ENCODE results near the gene EMP2. TPM values are rescaled to one million over a fixed set of nuclear protein-coding genes. Genes with fewer than 3 reads are reported as not detected.

Gene EMP2
- total RNA-seq, 5 donors from 2014 or later (not counting 1 experiment from before 2014, with no cell fraction given), result 0.30 to 0.98 (median 0.61) TPM; not detected in 2

DNA sequence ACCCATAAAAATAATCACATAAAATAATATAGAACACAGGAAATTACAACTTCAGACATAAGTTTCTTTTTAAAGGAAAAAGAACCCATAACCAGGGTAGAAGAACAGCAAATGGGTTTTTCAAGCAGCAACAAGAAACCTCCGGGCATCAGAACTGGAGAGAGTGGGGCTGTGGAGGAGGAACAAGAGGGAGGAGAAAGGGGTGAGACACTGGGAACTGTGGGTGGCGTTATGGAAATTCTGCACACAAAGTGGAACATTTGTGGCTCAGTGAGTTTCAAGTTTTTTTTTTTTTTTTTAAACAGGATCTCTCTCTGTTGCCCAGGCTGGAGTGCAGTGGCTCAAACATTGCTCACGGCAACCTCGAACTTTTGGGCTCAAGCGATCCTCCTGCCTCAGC, 22.6 kb downstream of the EMP2 start:
- POLR2A ChIA-PET, result no interaction called here
- CTCF ChIA-PET, result no interaction called here
- H3K27ac Mint-ChIP-seq, result no peak overlapping the region
- no peak overlapping the region for H3K27ac ChIP-seq (ENCODE audit: low read length)
- peaks cover 0 to 23% of the 10 kb centered on the region in 2 experiments for H3K27me3 ChIP-seq (replicated peaks in 1 of 2; ENCODE audit: control insufficient read depth in 2 of 2, extremely low read depth in 1 of 2, insufficient read depth in 2 of 2, low read length in 1 of 2)
- DNase-seq (no peak), ATAC-seq (replicated peaks in 1 of 4) (no peak)
- WGBS (ENCODE audit: insufficient coverage), result 47% methylated on average over 3 of the region's 5 CpGs
- no peak overlapping the region for H3K4me3 ChIP-seq (ENCODE audit: control insufficient read depth in 1 of 2, extremely low read depth in 1 of 2, low read length in 1 of 2)
- peaks cover 8 to 11% (median 9%) of the 10 kb centered on the region in 3 donors for H3K4me1 Mint-ChIP-seq
- H3K9me3 Mint-ChIP-seq, result peaks cover 4 to 13% (median 9%) of the 10 kb centered on the region in 3 donors
- H3K9me3 ChIP-seq, result no peaks in the 10 kb centered on the region
- no peaks in the 10 kb centered on the region for H3K36me3 ChIP-seq (ENCODE audit: control insufficient read depth in 2 of 2, extremely low read depth in 1 of 2, insufficient read depth in 1 of 2, low read length in 1 of 2)
- H3K27me3 Mint-ChIP-seq, result peaks cover 30 to 32% of the 10 kb centered on the region in 2 donors
- H3K4me1 ChIP-seq (ENCODE audit: control insufficient read depth in 1 of 2, extremely low read depth in 1 of 2, insufficient read depth in 2 of 2, low read length in 2 of 2), result no peaks in the 10 kb centered on the region
- no peaks in the 10 kb centered on the region for H3K36me3 Mint-ChIP-seq
- H3K4me3 Mint-ChIP-seq, result no peak overlapping the region

DNA sequence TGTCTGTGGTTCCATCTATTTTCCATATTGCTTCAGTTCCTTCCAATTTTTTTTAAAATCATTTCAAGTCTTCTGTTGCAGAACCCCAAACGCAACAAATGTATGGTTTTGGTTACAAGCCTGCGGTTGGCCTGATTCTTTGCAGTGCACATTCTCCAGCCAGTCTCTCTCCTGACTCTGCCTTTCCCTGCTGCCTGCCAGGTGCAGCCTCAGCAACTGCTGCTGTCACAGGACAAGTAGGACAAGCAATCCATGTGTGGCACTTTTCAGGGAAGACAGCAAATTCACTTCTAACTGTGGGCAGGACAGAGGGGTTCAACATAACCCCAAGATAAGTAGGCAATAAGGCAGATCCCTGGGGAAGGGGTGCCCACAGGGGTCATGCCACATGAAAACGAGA, 24.2 kb downstream of the EMP2 start:
- no peak overlapping the region for H3K27ac Mint-ChIP-seq
- H3K36me3 ChIP-seq (ENCODE audit: control insufficient read depth in 2 of 2, extremely low read depth in 1 of 2, insufficient read depth in 1 of 2, low read length in 1 of 2), result no peaks in the 10 kb centered on the region

DNA sequence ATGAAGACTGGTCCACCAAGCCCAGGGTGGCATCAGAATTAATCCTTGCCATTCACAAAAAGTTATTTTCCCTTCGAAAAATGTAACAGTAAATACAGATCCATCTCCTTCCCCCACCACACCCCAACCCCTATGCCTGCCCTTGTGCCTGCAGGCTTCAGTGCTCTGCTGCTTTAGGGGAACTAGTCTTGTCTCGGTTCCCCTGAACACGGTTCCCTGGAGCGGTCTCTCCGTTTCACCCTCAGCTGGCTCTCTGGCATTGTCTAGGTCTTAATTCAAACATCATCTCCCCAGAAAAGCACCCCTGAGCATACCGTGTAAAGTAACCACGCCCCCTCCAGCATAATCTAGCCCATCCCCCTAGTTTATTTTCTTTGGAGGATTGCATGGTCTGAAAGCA, 25.8 kb downstream of the EMP2 start:
- no peak for ATAC-seq (replicated peaks in 1 of 4)
- no peak overlapping the region for H3K4me3 Mint-ChIP-seq
- Histone ChIP-seq H3K4me3 (ENCODE audit: control insufficient read depth in 1 of 2, extremely low read depth in 1 of 2, low read length in 1 of 2) (no peak overlapping the region), H3K4me1 (ENCODE audit: control insufficient read depth in 1 of 2, extremely low read depth in 1 of 2, insufficient read depth in 2 of 2, low read length in 2 of 2) (no peaks in the 10 kb centered on the region), H3K27me3 (replicated peaks in 1 of 2; ENCODE audit: control insufficient read depth in 2 of 2, extremely low read depth in 1 of 2, insufficient read depth in 2 of 2, low read length in 1 of 2) (peaks cover 0 to 20% of the 10 kb centered on the region in 2 experiments), H3K9me3 (no peaks in the 10 kb centered on the region), H3K27ac (ENCODE audit: low read length) (no peak overlapping the region), H3K36me3 (ENCODE audit: control insufficient read depth in 2 of 2, extremely low read depth in 1 of 2, insufficient read depth in 1 of 2, low read length in 1 of 2) (no peaks in the 10 kb centered on the region)
- peaks cover 19 to 22% of the 10 kb centered on the region in 2 donors for H3K27me3 Mint-ChIP-seq
- H3K27ac Mint-ChIP-seq, result no peak overlapping the region
- no peaks in the 10 kb centered on the region for H3K36me3 Mint-ChIP-seq
- ChIA-PET POLR2A (no interaction called here), CTCF (interaction anchor here in 1 of 2 donors (0.6 kb wide), 1 partner anchor 286 kb away, joined by 3 read pairs; no protein-coding TSS in a partner anchor)
- H3K4me1 Mint-ChIP-seq, result peaks cover 11 to 12% (median 12%) of the 10 kb centered on the region in 3 donors
- no peak for DNase-seq
- WGBS (ENCODE audit: insufficient coverage), result 65% methylated on average over 3 of the region's 7 CpGs
- H3K9me3 Mint-ChIP-seq, result peaks cover 0 to 6% (median 3%) of the 10 kb centered on the region in 3 donors

More for the DNA sequence above, 24.2 kb downstream of the EMP2 start:
- Mint-ChIP-seq H3K4me3 (no peak overlapping the region), H3K9me3 (peaks cover 3 to 6% (median 4%) of the 10 kb centered on the region in 3 donors), H3K27me3 (peaks cover 29 to 32% of the 10 kb centered on the region in 2 donors), H3K4me1 (peaks cover 11 to 12% (median 12%) of the 10 kb centered on the region in 3 donors), H3K36me3 (no peaks in the 10 kb centered on the region)
- Histone ChIP-seq H3K27me3 (replicated peaks in 1 of 2; ENCODE audit: control insufficient read depth in 2 of 2, extremely low read depth in 1 of 2, insufficient read depth in 2 of 2, low read length in 1 of 2) (peaks cover 0 to 23% of the 10 kb centered on the region in 2 experiments), H3K4me1 (ENCODE audit: control insufficient read depth in 1 of 2, extremely low read depth in 1 of 2, insufficient read depth in 2 of 2, low read length in 2 of 2) (no peaks in the 10 kb centered on the region), H3K27ac (ENCODE audit: low read length) (no peak overlapping the region), H3K9me3 (no peaks in the 10 kb centered on the region), H3K4me3 (ENCODE audit: control insufficient read depth in 1 of 2, extremely low read depth in 1 of 2, low read length in 1 of 2) (no peak overlapping the region)
- POLR2A ChIA-PET, result no interaction called here
- WGBS (ENCODE audit: insufficient coverage), result 78% methylated on average over 3 of the region's 3 CpGs
- ATAC-seq (replicated peaks in 1 of 4) (no peak), DNase-seq (no peak)
- CTCF ChIA-PET, result no interaction called here

DNA sequence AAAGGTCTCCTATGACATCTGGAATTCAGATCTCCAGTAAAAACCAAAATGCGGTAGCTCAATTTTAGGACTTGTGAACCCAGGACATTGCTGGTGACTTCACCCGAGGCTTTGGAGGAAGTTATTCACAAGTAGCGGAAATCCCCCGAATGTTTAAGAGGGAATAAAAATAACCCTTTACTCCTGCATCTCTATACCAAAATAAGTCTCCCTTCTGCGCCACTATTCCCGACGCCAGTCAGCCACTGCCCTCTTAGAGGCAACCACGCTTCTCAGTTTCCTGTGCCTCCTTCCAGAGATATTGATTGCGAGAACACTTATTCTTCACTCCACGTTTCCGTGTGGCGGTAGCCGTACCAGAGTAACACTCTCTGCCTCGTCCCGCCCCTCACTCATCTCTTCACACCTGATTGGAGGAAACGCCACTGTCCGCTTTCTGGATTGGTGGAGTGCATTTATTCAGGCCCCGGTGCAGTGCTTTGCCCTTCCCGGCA, 27.4 kb downstream of the EMP2 start:
- peak; percentile 1 to 56 (median 35) for DNase-seq
- Mint-ChIP-seq H3K27me3 (peaks cover 22 to 25% of the 10 kb centered on the region in 2 donors), H3K4me3 (peak overlapping the region; percentile 73 to 85 (median 81)), H3K4me1 (peaks cover 11 to 12% (median 12%) of the 10 kb centered on the region in 3 donors), H3K27ac (peak overlapping the region; percentile 82 to 85), H3K36me3 (no peaks in the 10 kb centered on the region), H3K9me3 (peaks cover 6 to 14% (median 10%) of the 10 kb centered on the region in 3 donors)
- POLR2A ChIA-PET, result no interaction called here
- 5% methylated on average over 5 of the region's 19 CpGs for WGBS (ENCODE audit: insufficient coverage)
- CTCF ChIA-PET, result no interaction called here
- H3K9me3 ChIP-seq, result no peaks in the 10 kb centered on the region
- ATAC-seq (replicated peaks in 1 of 4), result peak; percentile 60 to 93 (median 78)
- H3K4me1 ChIP-seq (ENCODE audit: control insufficient read depth in 1 of 2, extremely low read depth in 1 of 2, insufficient read depth in 2 of 2, low read length in 2 of 2), result no peaks in the 10 kb centered on the region
- H3K36me3 ChIP-seq (ENCODE audit: control insufficient read depth in 2 of 2, extremely low read depth in 1 of 2, insufficient read depth in 1 of 2, low read length in 1 of 2), result no peaks in the 10 kb centered on the region
- peak overlapping the region; percentile 47 to 53 for H3K4me3 ChIP-seq (ENCODE audit: control insufficient read depth in 1 of 2, extremely low read depth in 1 of 2, low read length in 1 of 2)
- peaks cover 0 to 10% of the 10 kb centered on the region in 2 experiments for H3K27me3 ChIP-seq (replicated peaks in 1 of 2; ENCODE audit: control insufficient read depth in 2 of 2, extremely low read depth in 1 of 2, insufficient read depth in 2 of 2, low read length in 1 of 2)
- H3K27ac ChIP-seq (ENCODE audit: low read length), result peak overlapping the region; percentile 10

DNA sequence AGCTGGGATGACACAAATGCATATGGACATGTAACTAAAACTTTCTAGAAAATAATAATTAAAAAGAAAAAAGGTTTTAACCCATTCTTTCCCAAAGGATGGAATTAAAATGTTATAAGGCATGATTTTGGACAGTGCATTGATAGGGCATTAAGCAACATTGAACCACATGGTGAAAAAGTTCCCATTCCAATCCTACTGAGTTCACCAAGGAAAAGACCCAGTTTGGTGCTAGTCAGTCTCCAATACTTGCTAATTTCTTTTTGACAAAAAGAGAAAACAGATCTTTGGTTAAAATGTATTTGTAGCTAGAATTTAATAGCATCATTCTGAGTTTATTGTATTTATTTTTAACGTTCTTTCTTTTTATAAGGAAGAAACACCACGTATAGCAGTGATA, 28.1 kb downstream of the EMP2 start:
- H3K27me3 Mint-ChIP-seq, result peaks cover 23 to 27% of the 10 kb centered on the region in 2 donors
- H3K9me3 Mint-ChIP-seq, result peaks cover 8 to 16% (median 13%) of the 10 kb centered on the region in 3 donors
- no peaks in the 10 kb centered on the region for H3K36me3 Mint-ChIP-seq
- ATAC-seq (replicated peaks in 1 of 4) (no peak), DNase-seq (no peak)
- no peak overlapping the region for H3K27ac Mint-ChIP-seq
- H3K4me3 ChIP-seq (ENCODE audit: control insufficient read depth in 1 of 2, extremely low read depth in 1 of 2, low read length in 1 of 2), result no peak overlapping the region
- CTCF ChIA-PET, result no interaction called here
- H3K4me3 Mint-ChIP-seq, result peak overlapping the region in 1 of 3 donors; percentile 81
- H3K27ac ChIP-seq (ENCODE audit: low read length), result no peak overlapping the region
- H3K4me1 Mint-ChIP-seq, result peaks cover 11 to 12% (median 12%) of the 10 kb centered on the region in 3 donors
- peaks cover 0 to 13% of the 10 kb centered on the region in 2 experiments for H3K27me3 ChIP-seq (replicated peaks in 1 of 2; ENCODE audit: control insufficient read depth in 2 of 2, extremely low read depth in 1 of 2, insufficient read depth in 2 of 2, low read length in 1 of 2)
- H3K9me3 ChIP-seq, result no peaks in the 10 kb centered on the region
- POLR2A ChIA-PET, result interaction anchor here in 1 of 2 donors (0.7 kb wide), 1 partner anchor 23 kb away, joined by 10 read pairs; no protein-coding TSS in a partner anchor
- H3K4me1 ChIP-seq (ENCODE audit: control insufficient read depth in 1 of 2, extremely low read depth in 1 of 2, insufficient read depth in 2 of 2, low read length in 2 of 2), result no peaks in the 10 kb centered on the region
- no CpG with 5 or more reads among the region's 2 CpGs for WGBS (ENCODE audit: insufficient coverage)
- H3K36me3 ChIP-seq (ENCODE audit: control insufficient read depth in 2 of 2, extremely low read depth in 1 of 2, insufficient read depth in 1 of 2, low read length in 1 of 2), result no peaks in the 10 kb centered on the region

DNA sequence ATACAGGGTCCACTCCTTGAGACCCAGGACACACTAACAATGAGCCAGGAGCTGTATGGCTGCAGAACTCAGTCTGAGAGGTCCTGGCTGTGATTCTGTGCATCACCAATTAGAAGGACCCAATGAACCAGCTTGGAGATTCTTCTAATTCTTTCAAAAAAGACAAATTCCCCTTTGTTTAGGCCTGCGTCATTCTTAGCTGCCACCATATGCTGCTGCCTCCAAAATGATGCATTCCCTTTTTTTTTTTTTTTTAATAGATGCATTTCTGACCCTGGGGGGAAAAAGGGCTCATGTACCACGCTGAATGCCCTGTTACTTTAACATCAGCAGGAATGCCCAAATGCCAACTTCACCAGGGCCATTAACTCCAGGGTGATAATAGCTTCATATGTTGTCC, 28.5 kb downstream of the EMP2 start:
- Histone ChIP-seq H3K27me3 (replicated peaks in 1 of 2; ENCODE audit: control insufficient read depth in 2 of 2, extremely low read depth in 1 of 2, insufficient read depth in 2 of 2, low read length in 1 of 2) (peaks cover 0 to 14% of the 10 kb centered on the region in 2 experiments), H3K4me3 (ENCODE audit: control insufficient read depth in 1 of 2, extremely low read depth in 1 of 2, low read length in 1 of 2) (no peak overlapping the region), H3K27ac (ENCODE audit: low read length) (no peak overlapping the region), H3K36me3 (ENCODE audit: control insufficient read depth in 2 of 2, extremely low read depth in 1 of 2, insufficient read depth in 1 of 2, low read length in 1 of 2) (no peaks in the 10 kb centered on the region), H3K4me1 (ENCODE audit: control insufficient read depth in 1 of 2, extremely low read depth in 1 of 2, insufficient read depth in 2 of 2, low read length in 2 of 2) (no peaks in the 10 kb centered on the region), H3K9me3 (no peaks in the 10 kb centered on the region)
- H3K9me3 Mint-ChIP-seq, result peaks cover 10 to 17% (median 15%) of the 10 kb centered on the region in 3 donors
- ChIA-PET CTCF (no interaction called here), POLR2A (interaction anchor here in 1 of 2 donors (0.7 kb wide), 1 partner anchor 23 kb away, joined by 10 read pairs; no protein-coding TSS in a partner anchor)
- H3K27me3 Mint-ChIP-seq, result peaks cover 23 to 29% of the 10 kb centered on the region in 2 donors
- H3K4me1 Mint-ChIP-seq, result peaks cover 11 to 12% (median 12%) of the 10 kb centered on the region in 3 donors
- no CpG with 5 or more reads among the region's 2 CpGs for WGBS (ENCODE audit: insufficient coverage)
- H3K36me3 Mint-ChIP-seq, result no peaks in the 10 kb centered on the region
- ATAC-seq (replicated peaks in 1 of 4), result no peak
- no peak for DNase-seq
- no peak overlapping the region for H3K27ac Mint-ChIP-seq
- H3K4me3 Mint-ChIP-seq, result no peak overlapping the region
